Testis (tissue), 3 donors: ENCODE measurements around the gene ADPRHL1. TPM values are rescaled to one million over a fixed set of nuclear protein-coding genes. Genes with fewer than 3 reads are reported as not detected.

ENCODE experiments used
- DNase-seq: peaks from one replicate; pipeline ENCODE4 v3.0.0-alpha.2; 2019
- H3K27ac ChIP-seq, 2 donors: fragments of 200-600 bp; sonication (generic); one replicate each; pipeline ENCODE4 v1.5.1; 2019
- H3K27me3 ChIP-seq: fragments of 200-600 bp; sonication (generic); one replicate; pipeline ENCODE4 v1.5.1; 2019
- H3K36me3 ChIP-seq: fragments of 200-600 bp; sonication (generic); one replicate; pipeline ENCODE4 v1.5.1; 2017; ENCODE audit warnings: low read depth; ENCODE audit errors: missing control alignments
- H3K4me1 ChIP-seq: fragments of 200-600 bp; sonication (generic); one replicate; pipeline ENCODE4 v1.5.1; 2019
- H3K4me3 ChIP-seq, 2 donors: fragments of 200-600 bp; sonication (generic); one replicate each; pipeline ENCODE4 v1.5.1; 2017 to 2019
- H3K9me3 ChIP-seq: fragments of 200-600 bp; sonication (generic); one replicate; pipeline ENCODE4 v1.5.1; 2017
- CTCF ChIP-seq, 3 experiments: fragments of 450-650 bp in 2 of 3; fragments of 200-600 bp in 1 of 3; sonication (generic) in 1 of 3; IDR thresholded peaks; one replicate each; pipeline ENCODE4 v1.5.1; 2016 to 2019; ENCODE audit warnings: antibody characterized with exemption in 3 of 3, mild to moderate bottlenecking in 2 of 3, moderate library complexity in 1 of 3
- POLR2A ChIP-seq: fragments of 450-650 bp; IDR thresholded peaks from one replicate; pipeline ENCODE4 v1.6.1; 2017; ENCODE audit warnings: antibody characterized with exemption, mild to moderate bottlenecking, moderate library complexity
- WGBS, 2 donors: methylation state at CpG; one replicate each; pipeline ENCODE4 v1.1.5; 2018; 5-methylcytosine and 5-hydroxymethylcytosine counted together
- intact Hi-C: fragments of 100-400 bp; cut with DNase I; formaldehyde crosslinking; loops from one replicate; pipeline ENCODE4 v1.15.1; 2023; ENCODE audit warnings: low total_unique reads
- polyA plus RNA-seq: library from polyadenylated mRNA; stranded (reverse); fragments of 350-450 nt; fragmentation: Illumina TruSeq; extraction: RNeasy Lipid Tissue Mini Kit (QIAGEN cat#74804); gene quantifications from one replicate; pipeline ENCODE4 v1.2.3, GENCODE V29; 2014; ENCODE audit warnings: low read depth, low replicate concordance; ENCODE audit not compliant: insufficient read depth
- total RNA-seq, 2 donors: library from RNA; depleted of rRNA; stranded (reverse); fragments of >200 nt; gene quantifications; one replicate each; pipeline ENCODE4 v1.2.3, GENCODE V29; 2016

The ADPRHL1 gene
- total and polyA plus RNA-seq, 3 donors from 2014 or later = 6.2 to 9.3 (median 6.6) TPM

- no peaks in the 10 kb centered on the region for H3K27me3 ChIP-seq
- no peaks in the 10 kb centered on the region for H3K4me1 ChIP-seq
- H3K27ac ChIP-seq = no peak overlapping the region
- DNase-seq = no peak
- WGBS, 2 donors = 74 to 76% methylated on average over 11 to 17 of the region's 38 CpGs
- intact Hi-C loops = no loop called here
- no peaks in the 10 kb centered on the region for H3K36me3 ChIP-seq
- no peak overlapping the region for H3K4me3 ChIP-seq
- TF ChIP-seq CTCF (IDR thresholded peaks at IDR 0.05) (no peak), POLR2A (no peak)
- H3K9me3 ChIP-seq = no peaks in the 10 kb centered on the region
Measured at GRCh38 chr13:113420833-113421600, 32.3 kb downstream of the ADPRHL1 start.

- Histone ChIP-seq H3K27ac (no peak overlapping the region), H3K4me1 (no peaks in the 10 kb centered on the region), H3K9me3 (no peaks in the 10 kb centered on the region), H3K4me3 (no peak overlapping the region), H3K36me3 (no peaks in the 10 kb centered on the region), H3K27me3 (no peaks in the 10 kb centered on the region)
- TF ChIP-seq CTCF (IDR thresholded peaks at IDR 0.05) (no peak), POLR2A (no peak)
- WGBS, 2 donors = 87 to 91% methylated on average over 15 of the region's 15 CpGs
- no peak for DNase-seq
- intact Hi-C loops = no loop called here
Measured at GRCh38 chr13:113420232-113420631, 33.1 kb downstream of the ADPRHL1 start.

GRCh38 chr13:113419531-113420193 lies 33.6 kb downstream of the ADPRHL1 start:
- Histone ChIP-seq H3K27me3 (no peaks in the 10 kb centered on the region), H3K4me3 (no peak overlapping the region), H3K36me3 (no peaks in the 10 kb centered on the region), H3K27ac (no peak overlapping the region), H3K4me1 (no peaks in the 10 kb centered on the region), H3K9me3 (no peaks in the 10 kb centered on the region)
- TF ChIP-seq POLR2A (no peak), CTCF (IDR thresholded peaks at IDR 0.05) (no peak)
- no peak for DNase-seq
- WGBS, 2 donors = 87 to 91% methylated on average over 18 of the region's 18 CpGs
- intact Hi-C loops = no loop called here

- H3K36me3 ChIP-seq = no peaks in the 10 kb centered on the region
- H3K27me3 ChIP-seq = no peaks in the 10 kb centered on the region
- DNase-seq = no peak
- 100% methylated on average over 1 of the region's 1 CpG for WGBS, 2 donors
- H3K27ac ChIP-seq = no peak overlapping the region
- intact Hi-C loops = no loop called here
- TF ChIP-seq CTCF (IDR thresholded peaks at IDR 0.05) = no peak
- no peak for TF ChIP-seq POLR2A
- no peaks in the 10 kb centered on the region for H3K4me1 ChIP-seq
- H3K4me3 ChIP-seq = no peak overlapping the region
- H3K9me3 ChIP-seq = no peaks in the 10 kb centered on the region
Measured at GRCh38 chr13:113418722-113419049, 34.6 kb downstream of the ADPRHL1 start.
